Muscle of leg (tissue), 11 donors: Measurements from ENCODE around the gene TNK1. TPM values are rescaled to one million over a fixed set of nuclear protein-coding genes. Genes with fewer than 3 reads are reported as not detected.
"Not testable (repeated sequence)": the region's sequence is repeated elsewhere in the genome, so short reads cannot be mapped to it uniquely, and the experiment has no call there.

Experiments used
- DNase-seq: peaks from one replicate; pipeline ENCODE4 v3.0.0; 2013
- H3K27ac ChIP-seq: one replicate; pipeline ENCODE4 v1.5.1; 2013; ENCODE audit warnings: mild to moderate bottlenecking, low read length, control low read depth
- H3K27me3 ChIP-seq: one replicate; pipeline ENCODE4 v1.6.1; 2013; ENCODE audit warnings: low read length; ENCODE audit not compliant: control insufficient read depth, insufficient read depth
- H3K36me3 ChIP-seq: one replicate; pipeline ENCODE4 v1.6.1; 2013; ENCODE audit warnings: low read length; ENCODE audit not compliant: control insufficient read depth, insufficient read depth
- H3K4me1 ChIP-seq: one replicate; pipeline ENCODE4 v1.6.1; 2013; ENCODE audit warnings: low read length; ENCODE audit not compliant: control insufficient read depth, insufficient read depth
- H3K4me3 ChIP-seq: one replicate; pipeline ENCODE4 v1.5.1; 2013; ENCODE audit warnings: low read length, control low read depth
- H3K9me3 ChIP-seq: replicated peaks from 2 replicates; pipeline ENCODE4 v1.6.1; 2013; ENCODE audit warnings: low read depth, low read length; ENCODE audit not compliant: control insufficient read depth
- WGBS: methylation state at CpG from one replicate; pipeline ENCODE4 v1.1.5; 2013; ENCODE audit warnings: missing lambda C conversion rate; ENCODE audit not compliant: insufficient coverage; 5-methylcytosine and 5-hydroxymethylcytosine counted together
- polyA plus RNA-seq, 8 donors: library from polyadenylated mRNA; unstranded; fragments of 120-200 nt; gene quantifications; one replicate each; pipeline versions ENCODE4 v1.2.1 to v1.2.3, GENCODE V29; 2013; ENCODE audit warnings: inconsistent platforms in 1 of 8, low replicate concordance in 1 of 8; ENCODE audit not compliant: insufficient read length in 8 of 8, insufficient read depth in 1 of 8
- total RNA-seq: library from RNA; stranded (reverse); fragments of 120-200 nt; gene quantifications from one replicate; pipeline ENCODE4 v1.2.4, GENCODE V29; 2013

TNK1 gene
- total and polyA plus RNA-seq, 9 donors = 0.23 to 1.3 (median 0.56) TPM

DNA sequence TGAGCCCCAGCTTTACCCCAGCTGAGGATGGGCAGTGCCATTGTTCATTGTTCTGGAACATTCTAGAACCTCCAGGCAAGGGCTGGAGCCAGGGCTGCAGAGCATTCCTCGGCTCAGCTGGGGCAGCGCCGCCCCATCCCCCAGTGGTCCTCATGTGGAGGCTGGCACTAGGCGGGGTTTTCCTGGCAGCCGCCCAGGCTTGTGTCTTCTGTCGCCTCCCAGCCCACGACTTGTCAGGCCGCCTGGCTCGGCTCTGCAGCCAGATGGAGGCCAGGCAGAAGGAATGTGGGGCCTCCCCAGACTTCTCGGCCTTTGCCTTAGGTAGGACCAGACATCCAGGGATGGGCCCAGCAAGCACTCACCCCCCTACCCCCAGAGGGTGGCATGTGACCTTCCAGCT is 25.8 kb upstream of the TNK1 start, which contains the start of gene TMEM95:
TSS of gene TMEM95 (plus strand) at position 104 of the 400 bp plus-strand sequence. CDS start at position 153, 49 bp downstream.
- 41% methylated on average over 10 of the region's 10 CpGs for WGBS
- peak; percentile 76 for DNase-seq
- H3K4me1 ChIP-seq = peaks cover 51% of the 10 kb centered on the region

DNA sequence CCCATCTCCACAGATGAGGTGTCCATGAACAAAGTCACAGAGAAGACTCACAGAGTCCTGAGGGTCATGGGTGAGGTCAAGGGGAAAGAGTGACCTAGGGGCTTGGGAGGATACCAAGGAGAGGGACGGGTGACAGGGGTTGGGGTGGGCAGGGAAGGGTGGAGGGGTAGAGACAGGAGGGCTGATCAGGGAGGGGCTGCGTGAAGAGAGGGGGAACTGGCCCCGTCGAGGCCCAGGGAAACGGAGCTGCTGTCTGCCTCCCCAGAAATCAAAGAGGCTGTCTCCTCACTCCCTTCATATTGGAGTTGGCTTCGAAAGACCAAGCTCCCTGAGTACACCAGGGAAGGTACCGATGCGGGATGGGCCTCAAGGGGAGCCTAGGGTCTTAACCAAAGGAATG is 25.3 kb upstream of the TNK1 start:
- H3K4me3 ChIP-seq = no peak overlapping the region
- peak overlapping the region; percentile 69 for H3K27ac ChIP-seq
- no peaks in the 10 kb centered on the region for H3K36me3 ChIP-seq
- WGBS = 45% methylated on average over 2 of the region's 8 CpGs
- H3K27me3 ChIP-seq = no peaks in the 10 kb centered on the region
- peaks cover 48% of the 10 kb centered on the region for H3K4me1 ChIP-seq
- DNase-seq = no peak
- no peaks in the 10 kb centered on the region for H3K9me3 ChIP-seq

More for the DNA sequence above, 25.8 kb upstream of the TNK1 start, which contains the start of gene TMEM95:
- Histone ChIP-seq H3K36me3 (no peaks in the 10 kb centered on the region), H3K27me3 (no peaks in the 10 kb centered on the region), H3K27ac (peak within 1 kb of the TSS; percentile 69), H3K4me3 (no peak within 1 kb of the TSS), H3K9me3 (no peaks in the 10 kb centered on the region)

DNA sequence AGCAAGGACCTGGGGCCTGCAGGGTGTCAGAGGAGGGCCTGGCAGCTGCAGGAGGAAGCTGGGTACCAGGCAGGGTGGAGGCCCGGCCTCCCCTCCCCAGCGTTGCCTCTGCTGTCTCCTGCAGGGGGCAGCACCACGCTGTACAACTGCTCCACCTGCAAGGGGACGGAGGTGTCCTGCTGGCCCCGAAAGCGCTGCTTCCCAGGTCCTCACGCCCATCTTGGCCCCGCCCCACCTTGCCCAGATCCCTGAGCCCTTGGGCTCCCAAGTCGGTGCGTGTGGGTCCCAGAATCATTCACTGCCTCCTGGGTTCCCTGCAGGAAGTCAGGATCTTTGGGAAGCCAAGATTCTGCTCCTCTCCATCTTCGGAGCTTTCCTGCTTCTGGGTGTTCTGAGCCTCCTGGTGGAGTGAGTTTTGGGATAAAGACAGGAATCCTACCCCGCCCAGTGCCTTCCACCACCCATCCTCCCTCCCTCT is 24.8 kb upstream of the TNK1 start:
- no peaks in the 10 kb centered on the region for H3K9me3 ChIP-seq
- peak; percentile 76 for DNase-seq
- no peaks in the 10 kb centered on the region for H3K36me3 ChIP-seq
- H3K27ac ChIP-seq = no peak overlapping the region
- peaks cover 43% of the 10 kb centered on the region for H3K4me1 ChIP-seq
- H3K27me3 ChIP-seq = no peaks in the 10 kb centered on the region
- H3K4me3 ChIP-seq = no peak overlapping the region
- WGBS = 10% methylated on average over 11 of the region's 12 CpGs

DNA sequence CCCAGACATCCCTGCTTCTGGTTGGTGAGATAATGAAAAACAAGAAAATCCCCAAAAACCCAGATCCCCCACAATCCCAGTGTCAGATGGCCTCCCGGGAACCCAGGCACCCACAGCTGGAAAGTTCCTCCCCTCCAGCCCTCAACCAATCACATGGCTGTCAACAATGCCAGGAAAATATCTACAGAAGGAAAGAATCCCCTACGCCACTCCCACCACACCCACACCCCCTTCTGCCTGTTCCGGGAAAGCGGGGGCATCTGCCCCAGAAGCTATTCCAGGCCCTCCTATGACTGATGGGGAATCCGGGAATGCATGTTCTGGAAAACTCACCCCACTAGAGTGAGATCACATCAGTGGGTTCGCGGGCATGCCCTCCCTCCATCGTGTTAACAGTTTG is 24.1 kb upstream of the TNK1 start:
- no peaks in the 10 kb centered on the region for H3K36me3 ChIP-seq
- WGBS = 68% methylated on average over 5 of the region's 8 CpGs
- no peaks in the 10 kb centered on the region for H3K9me3 ChIP-seq
- H3K27ac ChIP-seq = no peak overlapping the region
- H3K4me1 ChIP-seq = peaks cover 43% of the 10 kb centered on the region
- no peaks in the 10 kb centered on the region for H3K27me3 ChIP-seq
- DNase-seq = no peak
- no peak overlapping the region for H3K4me3 ChIP-seq

DNA sequence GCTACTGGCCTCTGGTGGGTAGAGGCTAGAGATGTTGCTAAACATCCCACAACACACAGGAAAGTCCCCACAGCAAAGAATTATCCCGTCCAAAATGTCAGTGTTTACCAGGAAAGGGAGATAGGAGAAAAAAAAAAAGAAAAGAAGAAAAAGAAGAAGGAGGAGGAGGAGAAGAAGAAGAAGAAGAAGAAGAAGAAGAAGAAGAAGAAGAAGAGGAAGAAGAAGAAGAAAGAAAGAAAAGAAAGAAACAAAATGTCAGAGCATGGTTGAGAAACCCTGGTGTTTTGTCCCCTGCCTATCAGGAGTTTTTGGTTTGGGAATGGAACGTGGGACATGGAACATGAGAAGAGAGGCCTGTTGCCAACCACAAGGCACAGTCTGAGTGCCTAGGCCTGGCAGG is 23.5 kb upstream of the TNK1 start:
- Histone ChIP-seq H3K4me1 (peaks cover 40% of the 10 kb centered on the region), H3K4me3 (no peak overlapping the region), H3K36me3 (no peaks in the 10 kb centered on the region), H3K9me3 (no peaks in the 10 kb centered on the region), H3K27me3 (peaks cover 4% of the 10 kb centered on the region), H3K27ac (no peak overlapping the region)
- 40% methylated on average over 1 of the region's 2 CpGs for WGBS
- DNase-seq = no peak

DNA sequence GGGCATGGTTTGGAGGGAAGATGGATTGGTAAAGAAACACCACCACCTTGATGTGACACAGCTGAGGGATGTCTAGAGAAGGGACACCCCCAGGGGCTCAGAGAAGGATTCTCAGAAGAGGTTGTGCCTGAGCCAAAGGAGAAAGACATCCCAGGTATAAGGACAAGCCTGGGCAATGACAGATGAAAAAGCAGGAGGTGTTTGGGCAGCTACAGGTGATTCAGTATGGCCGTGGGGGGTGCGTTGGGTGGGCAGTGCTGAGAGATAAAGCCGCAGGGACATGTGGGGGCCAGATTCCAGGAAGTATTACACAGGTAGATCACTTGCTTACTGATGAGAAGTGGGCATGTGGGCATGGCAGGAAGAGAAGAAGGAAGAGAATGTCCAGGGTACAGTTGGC is 19.0 kb upstream of the TNK1 start:
- Histone ChIP-seq H3K9me3 (no peaks in the 10 kb centered on the region), H3K4me3 (no peak overlapping the region), H3K27ac (no peak overlapping the region), H3K36me3 (no peaks in the 10 kb centered on the region), H3K27me3 (peaks cover 4% of the 10 kb centered on the region), H3K4me1 (no peaks in the 10 kb centered on the region)
- 81% methylated on average over 3 of the region's 3 CpGs for WGBS
- DNase-seq = no peak

DNA sequence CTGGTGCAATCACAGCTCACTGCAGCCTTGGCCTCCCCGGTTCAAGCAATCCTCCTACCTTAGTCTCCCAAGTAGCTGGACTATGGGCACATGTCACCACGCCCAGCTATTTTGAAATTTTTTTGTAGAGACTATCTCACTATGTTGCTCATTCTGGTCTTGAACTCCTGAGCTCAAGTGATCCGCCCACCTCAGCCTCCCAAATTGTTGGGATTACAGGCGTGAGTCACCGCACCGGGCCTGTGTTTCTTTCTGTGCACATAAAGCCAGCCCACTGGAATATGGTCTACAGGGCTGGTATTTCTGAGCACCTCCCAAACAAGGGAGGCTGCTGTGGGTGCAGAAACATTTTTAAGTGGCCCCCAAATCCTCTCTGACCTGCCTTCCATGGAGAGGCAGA is 17.6 kb upstream of the TNK1 start:
- DNase-seq = no peak
- Histone ChIP-seq H3K27ac (no peak overlapping the region), H3K36me3 (no peaks in the 10 kb centered on the region), H3K27me3 (peaks cover 9% of the 10 kb centered on the region), H3K9me3 (no peaks in the 10 kb centered on the region), H3K4me3 (no peak overlapping the region), H3K4me1 (no peaks in the 10 kb centered on the region)
- WGBS = 92% methylated on average over 6 of the region's 6 CpGs

DNA sequence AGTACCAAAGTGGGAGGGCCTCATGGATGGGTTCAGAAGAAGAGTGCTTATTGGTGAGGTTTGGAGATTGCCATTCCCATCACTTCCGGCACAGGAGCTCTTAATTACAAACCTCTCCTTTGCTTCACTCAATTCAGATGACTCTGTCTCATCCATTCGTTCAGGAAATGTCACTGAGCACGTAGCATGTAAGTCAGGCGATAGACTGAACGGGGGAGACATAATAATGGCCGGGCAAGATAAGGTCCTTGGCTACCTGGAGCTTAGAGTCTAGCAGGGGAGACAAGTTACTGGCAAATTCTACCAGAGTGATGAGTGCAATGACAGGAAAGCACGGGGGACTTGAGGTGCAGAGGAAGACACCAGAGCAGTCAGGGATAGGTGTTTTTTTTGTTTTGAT is 14.9 kb upstream of the TNK1 start:
- no CpG with 5 or more reads among the region's 7 CpGs for WGBS
- not testable (repeated sequence) for H3K27ac ChIP-seq, DNase-seq, H3K4me3 ChIP-seq, H3K36me3 ChIP-seq, H3K4me1 ChIP-seq, H3K9me3 ChIP-seq
- H3K27me3 ChIP-seq = peaks cover 13% of the 10 kb centered on the region

DNA sequence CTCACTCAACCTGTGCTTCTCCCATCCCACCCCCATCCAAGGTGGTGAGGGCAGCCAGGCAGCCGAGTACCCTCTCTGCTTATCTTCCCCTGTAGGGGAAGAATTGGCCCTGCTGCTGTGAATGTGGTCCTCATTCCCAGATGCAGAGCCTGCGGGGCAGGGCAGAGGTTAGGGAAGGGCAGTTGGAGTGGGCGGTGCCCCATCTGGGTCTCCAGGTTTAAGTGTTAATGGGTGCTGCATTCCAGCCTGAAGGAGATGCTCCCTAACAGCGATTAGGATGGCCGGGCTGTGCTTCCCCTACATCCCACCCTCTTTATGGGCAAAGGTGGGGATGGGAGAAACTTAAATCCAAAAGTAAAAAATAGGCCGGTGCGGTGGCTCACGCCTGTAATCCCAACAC is 13.8 kb upstream of the TNK1 start:
- no peak overlapping the region for H3K27ac ChIP-seq
- DNase-seq = no peak
- WGBS = 100% methylated on average over 1 of the region's 8 CpGs
- no peaks in the 10 kb centered on the region for H3K9me3 ChIP-seq
- no peaks in the 10 kb centered on the region for H3K4me1 ChIP-seq
- H3K27me3 ChIP-seq = peaks cover 12% of the 10 kb centered on the region
- H3K36me3 ChIP-seq = no peaks in the 10 kb centered on the region
- no peak overlapping the region for H3K4me3 ChIP-seq

DNA sequence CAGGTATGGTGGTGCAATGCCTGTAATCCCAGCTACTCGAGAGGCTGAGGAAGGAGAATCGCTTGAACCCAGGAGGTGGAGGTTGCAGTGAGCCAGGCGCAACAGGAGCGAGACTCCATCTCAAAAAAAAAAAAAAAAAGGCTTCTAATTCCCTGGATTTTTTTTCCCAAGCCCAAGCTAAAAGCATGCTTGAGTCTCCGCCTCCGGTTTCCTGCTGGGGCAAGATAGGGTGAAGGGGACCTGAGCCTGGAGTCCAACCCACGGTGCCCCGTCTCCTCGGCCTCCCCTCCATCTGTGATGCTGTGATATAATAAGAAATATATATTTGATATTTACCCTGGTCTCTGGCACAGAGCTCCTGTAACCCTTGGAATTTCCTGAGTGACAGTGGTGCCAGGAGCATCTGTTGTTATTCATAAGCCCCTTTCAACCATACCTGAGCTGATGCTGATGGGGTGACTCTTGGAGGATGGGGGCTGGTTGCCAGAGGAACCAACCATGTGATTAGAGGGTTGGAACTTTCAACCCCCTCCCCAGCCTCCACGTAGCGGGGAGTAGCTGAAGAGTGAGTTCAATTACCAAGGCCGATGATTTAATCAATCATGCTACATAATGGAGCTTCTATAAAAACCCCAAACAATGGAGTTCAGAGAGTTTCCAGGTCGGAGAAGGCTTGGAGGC is 12.8 kb upstream of the TNK1 start:
- WGBS = no CpG with 5 or more reads among the region's 13 CpGs
- DNase-seq = no peak
- Histone ChIP-seq H3K36me3 (no peaks in the 10 kb centered on the region), H3K4me1 (no peaks in the 10 kb centered on the region), H3K9me3 (no peaks in the 10 kb centered on the region), H3K27ac (no peak overlapping the region), H3K4me3 (no peak overlapping the region), H3K27me3 (peaks cover 11% of the 10 kb centered on the region)
